NT2/D1 (cell line): ENCODE results near the gene SIRPG.
"Not testable (repeated sequence)": the region's sequence is repeated elsewhere in the genome, so short reads cannot be mapped to it uniquely, and the experiment has no call there.

Experiments
- DNase-seq: peaks from one replicate; pipeline ENCODE4 v3.0.0-alpha.2; 2011; ENCODE audit warnings: low read depth, low spot score
- H3K27me3 ChIP-seq: 2 replicates; pipeline ENCODE4 v1.6.0; 2011; ENCODE audit warnings: mild to moderate bottlenecking; ENCODE audit not compliant: insufficient read length, insufficient read depth
- H3K36me3 ChIP-seq: 2 replicates; pipeline ENCODE4 v1.6.1; 2011; ENCODE audit warnings: mild to moderate bottlenecking, low read length, mixed read lengths; ENCODE audit not compliant: insufficient read depth, insufficient read length
- H3K4me1 ChIP-seq: 2 replicates; pipeline ENCODE4 v1.5.1; 2011; ENCODE audit not compliant: insufficient read depth, insufficient read length
- H3K4me3 ChIP-seq: 2 replicates; pipeline ENCODE4 v1.5.1; 2011; ENCODE audit warnings: low read depth; ENCODE audit not compliant: insufficient read length
- H3K9ac ChIP-seq: 2 replicates; pipeline ENCODE4 v1.6.0; 2011; ENCODE audit warnings: low read depth; ENCODE audit not compliant: insufficient read length
- H3K9me3 ChIP-seq: 2 replicates; pipeline ENCODE4 v1.5.1; 2011; ENCODE audit warnings: mild to moderate bottlenecking, low read length; ENCODE audit not compliant: insufficient read depth
- SUZ12 ChIP-seq: IDR thresholded peaks from 2 replicates; pipeline ENCODE4 v1.6.1; 2011; ENCODE audit not compliant: insufficient read length, insufficient read depth; ENCODE audit errors: extremely low read depth
- YY1 ChIP-seq: IDR thresholded peaks from 2 replicates; pipeline ENCODE4 v1.6.1; 2011; ENCODE audit not compliant: insufficient read length, insufficient read depth
- ZNF274 ChIP-seq: IDR thresholded peaks from 2 replicates; pipeline ENCODE4 v1.6.1; 2011; ENCODE audit warnings: mild to moderate bottlenecking, low read depth, low read length

The SIRPG gene

GRCh38 chr20:1618954-1619540 is 38.5 kb downstream of the SIRPG start:
- H3K36me3 ChIP-seq, result no peaks in the 10 kb centered on the region
- no peak overlapping the region for H3K9ac ChIP-seq
- TF ChIP-seq ZNF274, result no peak
- no peak for TF ChIP-seq YY1
- TF ChIP-seq SUZ12, result no peak
- no peak for DNase-seq
- H3K9me3 ChIP-seq, result no peaks in the 10 kb centered on the region
- no peak overlapping the region for H3K4me3 ChIP-seq
- H3K27me3 ChIP-seq, result no peaks in the 10 kb centered on the region
- H3K4me1 ChIP-seq, result no peaks in the 10 kb centered on the region

GRCh38 chr20:1618479-1618878 is 39.1 kb downstream of the SIRPG start:
- TF ChIP-seq YY1 (no peak), ZNF274 (no peak), SUZ12 (no peak)
- Histone ChIP-seq H3K4me3 (no peak overlapping the region), H3K9ac (no peak overlapping the region), H3K9me3 (no peaks in the 10 kb centered on the region), H3K27me3 (no peaks in the 10 kb centered on the region), H3K4me1 (no peaks in the 10 kb centered on the region), H3K36me3 (no peaks in the 10 kb centered on the region)
- no peak for DNase-seq

GRCh38 chr20:1616858-1617434 is 40.6 kb downstream of the SIRPG start:
- H3K27me3 ChIP-seq, result no peaks in the 10 kb centered on the region
- no peaks in the 10 kb centered on the region for H3K36me3 ChIP-seq
- TF ChIP-seq SUZ12 (no peak), ZNF274 (no peak), YY1 (no peak)
- no peak overlapping the region for H3K4me3 ChIP-seq
- DNase-seq, result no peak
- no peaks in the 10 kb centered on the region for H3K9me3 ChIP-seq
- H3K9ac ChIP-seq, result no peak overlapping the region
- H3K4me1 ChIP-seq, result no peaks in the 10 kb centered on the region

- not testable (repeated sequence) for H3K36me3 ChIP-seq, H3K9me3 ChIP-seq, H3K4me1 ChIP-seq, H3K4me3 ChIP-seq, H3K9ac ChIP-seq, DNase-seq, H3K27me3 ChIP-seq
Observed at GRCh38 chr20:1610404-1610803, 47.2 kb downstream of the SIRPG start.

- H3K36me3 ChIP-seq, H3K9ac ChIP-seq, H3K27me3 ChIP-seq, H3K4me3 ChIP-seq, H3K9me3 ChIP-seq, H3K4me1 ChIP-seq, DNase-seq: not testable (repeated sequence)
Observed at GRCh38 chr20:1608678-1609347, 48.8 kb downstream of the SIRPG start.

- Histone ChIP-seq H3K36me3 (no peaks in the 10 kb centered on the region), H3K27me3 (no peaks in the 10 kb centered on the region), H3K4me1 (no peaks in the 10 kb centered on the region), H3K4me3 (no peak overlapping the region), H3K9ac (no peak overlapping the region), H3K9me3 (no peaks in the 10 kb centered on the region)
- no peak for TF ChIP-seq ZNF274
- TF ChIP-seq SUZ12, result no peak
- TF ChIP-seq YY1, result no peak
- DNase-seq, result no peak
Observed at GRCh38 chr20:1600736-1601135, 56.8 kb downstream of the SIRPG start.

GRCh38 chr20:1595333-1595732 is 62.2 kb downstream of the SIRPG start:
- DNase-seq, result no peak

More at GRCh38 chr20:1595333-1595732, 62.2 kb downstream of the SIRPG start:
- TF ChIP-seq SUZ12 (no peak), YY1 (no peak), ZNF274 (no peak)
- H3K36me3 ChIP-seq, result no peaks in the 10 kb centered on the region
- H3K4me1 ChIP-seq, result no peaks in the 10 kb centered on the region
- H3K4me3 ChIP-seq, result no peak overlapping the region
- H3K9ac ChIP-seq, result no peak overlapping the region
- no peaks in the 10 kb centered on the region for H3K27me3 ChIP-seq
- H3K9me3 ChIP-seq, result no peaks in the 10 kb centered on the region
